ENCODE data around the gene UFC1. TPM values are rescaled to one million over a fixed set of nuclear protein-coding genes. Genes with fewer than 3 reads are reported as not detected.

Gene UFC1
- total RNA-seq = 59.6 and 85.0 TPM in 2 replicates

DNA sequence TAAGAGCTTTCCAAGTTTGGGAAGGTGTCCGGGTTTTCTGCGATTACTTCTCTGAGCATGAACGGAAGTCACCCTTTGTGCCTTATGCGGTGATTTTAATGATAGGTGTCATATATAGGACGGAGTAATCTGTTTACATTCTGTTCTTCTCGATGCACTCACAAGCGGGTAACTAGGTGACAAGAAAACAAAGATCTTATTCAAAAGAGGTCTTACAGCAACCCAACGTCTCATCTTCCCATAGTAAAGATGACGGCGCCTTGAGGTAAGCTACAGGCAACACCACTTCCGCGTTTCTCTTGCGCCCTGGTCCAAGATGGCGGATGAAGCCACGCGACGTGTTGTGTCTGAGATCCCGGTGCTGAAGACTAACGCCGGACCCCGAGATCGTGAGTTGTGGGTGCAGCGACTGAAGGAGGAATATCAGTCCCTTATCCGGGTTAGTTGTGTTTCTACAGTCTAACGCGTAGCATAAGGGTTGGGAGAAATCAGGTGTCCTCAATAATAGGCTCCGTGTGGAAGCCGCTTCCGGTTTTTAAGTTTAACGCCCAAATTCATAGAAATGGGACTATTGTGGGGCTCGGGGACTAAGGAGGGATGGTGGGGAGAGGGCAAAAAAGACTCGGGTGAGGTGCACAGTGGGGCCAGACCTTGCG lies at the start of gene UFC1:
TSS of gene UFC1 (plus strand) at position 297 of the 656 bp plus-strand sequence. CDS start at position 317, 20 bp downstream.
- peaks cover 1% of the 10 kb centered on the region for H3K36me3 ChIP-seq (ENCODE audit: control insufficient read depth, insufficient read depth, low read length)
- DNase-seq (ENCODE audit: low read depth) = no peak
- peak within 1 kb of the TSS; percentile 83 for H3K4me3 ChIP-seq (ENCODE audit: low read depth, low read length)
- no peaks in the 10 kb centered on the region for H3K27me3 ChIP-seq (ENCODE audit: control insufficient read depth, insufficient read depth, low read length)
- TF ChIP-seq, protein P1, sequence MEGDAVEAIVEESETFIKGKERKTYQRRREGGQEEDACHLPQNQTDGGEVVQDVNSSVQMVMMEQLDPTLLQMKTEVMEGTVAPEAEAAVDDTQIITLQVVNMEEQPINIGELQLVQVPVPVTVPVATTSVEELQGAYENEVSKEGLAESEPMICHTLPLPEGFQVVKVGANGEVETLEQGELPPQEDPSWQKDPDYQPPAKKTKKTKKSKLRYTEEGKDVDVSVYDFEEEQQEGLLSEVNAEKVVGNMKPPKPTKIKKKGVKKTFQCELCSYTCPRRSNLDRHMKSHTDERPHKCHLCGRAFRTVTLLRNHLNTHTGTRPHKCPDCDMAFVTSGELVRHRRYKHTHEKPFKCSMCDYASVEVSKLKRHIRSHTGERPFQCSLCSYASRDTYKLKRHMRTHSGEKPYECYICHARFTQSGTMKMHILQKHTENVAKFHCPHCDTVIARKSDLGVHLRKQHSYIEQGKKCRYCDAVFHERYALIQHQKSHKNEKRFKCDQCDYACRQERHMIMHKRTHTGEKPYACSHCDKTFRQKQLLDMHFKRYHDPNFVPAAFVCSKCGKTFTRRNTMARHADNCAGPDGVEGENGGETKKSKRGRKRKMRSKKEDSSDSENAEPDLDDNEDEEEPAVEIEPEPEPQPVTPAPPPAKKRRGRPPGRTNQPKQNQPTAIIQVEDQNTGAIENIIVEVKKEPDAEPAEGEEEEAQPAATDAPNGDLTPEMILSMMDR (IDR thresholded peaks at IDR 0.05; ENCODE audit: insufficient read depth, low read length, poor library complexity, severe bottlenecking) = no peak

DNA sequence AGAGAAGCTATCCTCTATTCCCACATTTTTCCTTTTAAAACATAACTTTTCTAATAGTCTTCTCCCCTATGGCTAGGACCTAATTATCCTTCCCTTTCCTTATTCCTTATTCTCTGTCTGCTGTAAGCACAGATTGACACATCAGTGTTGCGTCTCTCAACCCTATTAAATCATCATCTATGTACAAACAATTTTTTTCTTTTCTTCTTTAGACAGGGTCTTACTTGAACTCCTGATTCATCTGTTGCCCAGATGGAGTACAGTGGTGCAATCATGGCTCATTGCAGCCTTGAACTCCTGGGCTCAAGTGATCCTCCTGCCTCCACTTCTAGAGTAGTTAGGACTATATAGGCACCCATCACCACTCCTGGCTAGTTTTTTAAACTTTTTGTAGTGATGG lies 47.3 kb upstream of the UFC1 start:
- DNase-seq (ENCODE audit: low read depth) = no peak
- H3K4me3 ChIP-seq (ENCODE audit: low read depth, low read length) = no peak overlapping the region
- H3K36me3 ChIP-seq (ENCODE audit: control insufficient read depth, insufficient read depth, low read length) = no peaks in the 10 kb centered on the region
- no peaks in the 10 kb centered on the region for H3K27me3 ChIP-seq (ENCODE audit: control insufficient read depth, insufficient read depth, low read length)
- TF ChIP-seq, protein P1 (IDR thresholded peaks at IDR 0.05; ENCODE audit: insufficient read depth, low read length, poor library complexity, severe bottlenecking) = no peak

DNA sequence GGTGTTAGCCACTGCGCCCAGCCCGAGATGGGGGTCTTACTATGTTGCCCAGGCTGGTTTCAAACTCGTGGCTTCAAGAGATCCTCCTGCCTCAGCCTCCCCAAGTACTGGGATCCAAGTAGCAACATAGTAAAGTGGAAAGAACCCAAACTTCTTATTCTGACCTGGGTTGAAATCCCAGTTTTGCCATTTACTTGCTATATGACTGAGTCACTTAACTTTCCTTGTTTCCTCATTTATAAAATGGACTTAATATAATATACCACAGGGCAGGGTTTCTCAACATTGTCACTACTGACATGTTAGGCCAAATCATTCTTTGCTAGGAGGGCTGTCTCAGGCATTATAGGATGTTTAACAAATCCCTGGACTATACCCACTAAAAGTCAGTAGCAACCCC lies 42.7 kb upstream of the UFC1 start:
- TF ChIP-seq, protein P1 (IDR thresholded peaks at IDR 0.05; ENCODE audit: insufficient read depth, low read length, poor library complexity, severe bottlenecking) = no peak
- no peak for DNase-seq (ENCODE audit: low read depth)
- Histone ChIP-seq H3K4me3 (ENCODE audit: low read depth, low read length) (no peak overlapping the region), H3K36me3 (ENCODE audit: control insufficient read depth, insufficient read depth, low read length) (no peaks in the 10 kb centered on the region), H3K27me3 (ENCODE audit: control insufficient read depth, insufficient read depth, low read length) (no peaks in the 10 kb centered on the region)

DNA sequence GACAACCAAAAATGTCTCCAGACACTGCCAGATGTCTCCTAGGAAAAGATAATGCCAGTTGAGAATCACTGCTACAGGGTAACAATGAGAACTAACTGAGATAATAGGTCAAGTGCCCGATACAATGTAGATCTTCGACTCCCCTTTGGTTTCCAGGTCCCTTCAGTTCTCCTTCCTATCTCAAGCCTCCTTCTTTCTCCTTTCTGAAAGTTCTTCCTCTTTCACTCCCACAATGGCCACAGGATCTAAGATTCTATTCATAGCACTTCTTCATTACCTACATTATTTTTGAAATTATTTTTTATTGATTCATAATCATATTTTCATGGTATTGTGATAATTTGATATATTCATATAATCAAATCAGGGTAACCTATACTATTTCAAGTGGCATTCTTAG lies 42.3 kb upstream of the UFC1 start:
- Histone ChIP-seq H3K36me3 (ENCODE audit: control insufficient read depth, insufficient read depth, low read length) (no peaks in the 10 kb centered on the region), H3K4me3 (ENCODE audit: low read depth, low read length) (no peak overlapping the region), H3K27me3 (ENCODE audit: control insufficient read depth, insufficient read depth, low read length) (no peaks in the 10 kb centered on the region)
- no peak for DNase-seq (ENCODE audit: low read depth)
- TF ChIP-seq, protein P1 (IDR thresholded peaks at IDR 0.05; ENCODE audit: insufficient read depth, low read length, poor library complexity, severe bottlenecking) = no peak

DNA sequence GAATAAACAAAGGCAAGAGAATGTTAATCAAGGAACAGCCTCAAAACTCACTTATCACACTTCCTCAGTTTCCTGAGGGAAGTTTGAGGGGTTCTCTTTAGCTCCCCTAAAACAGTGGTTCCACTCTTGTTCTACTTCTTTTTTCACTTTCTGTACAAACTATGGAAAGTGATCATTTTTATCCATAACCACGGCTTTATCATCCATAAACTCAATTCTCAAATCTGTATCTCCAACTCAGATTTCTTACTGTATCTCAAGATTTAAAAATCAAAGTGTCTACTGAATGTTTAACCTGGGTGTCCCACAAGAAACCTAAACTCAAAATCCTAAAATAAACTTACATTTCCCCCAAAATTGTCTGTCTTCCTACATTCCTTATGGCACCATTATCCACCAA lies 39.9 kb upstream of the UFC1 start:
- H3K36me3 ChIP-seq (ENCODE audit: control insufficient read depth, insufficient read depth, low read length) = no peaks in the 10 kb centered on the region
- no peak for DNase-seq (ENCODE audit: low read depth)
- TF ChIP-seq, protein P1 (IDR thresholded peaks at IDR 0.05; ENCODE audit: insufficient read depth, low read length, poor library complexity, severe bottlenecking) = no peak
- no peaks in the 10 kb centered on the region for H3K27me3 ChIP-seq (ENCODE audit: control insufficient read depth, insufficient read depth, low read length)
- no peak overlapping the region for H3K4me3 ChIP-seq (ENCODE audit: low read depth, low read length)

DNA sequence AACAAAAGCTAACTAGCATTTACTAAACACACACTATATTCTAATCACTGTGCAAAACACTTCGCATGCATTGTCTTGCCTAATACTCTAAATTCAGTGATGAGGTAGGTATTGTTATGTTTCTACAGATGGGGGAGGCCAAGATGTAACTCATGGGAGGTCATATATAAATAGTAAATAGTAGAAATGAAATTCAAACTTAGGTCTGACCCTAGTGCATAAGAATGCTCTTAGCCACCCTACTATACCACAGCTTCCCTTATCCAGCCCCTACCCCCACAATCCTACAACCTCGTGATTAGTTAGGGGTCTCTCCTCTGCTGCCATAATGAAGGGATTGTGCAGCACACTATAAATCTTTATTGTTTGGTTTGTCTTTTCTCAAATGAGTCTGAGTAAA lies 39.2 kb upstream of the UFC1 start:
- Histone ChIP-seq H3K36me3 (ENCODE audit: control insufficient read depth, insufficient read depth, low read length) (no peaks in the 10 kb centered on the region), H3K4me3 (ENCODE audit: low read depth, low read length) (no peak overlapping the region), H3K27me3 (ENCODE audit: control insufficient read depth, insufficient read depth, low read length) (no peaks in the 10 kb centered on the region)
- DNase-seq (ENCODE audit: low read depth) = no peak
- TF ChIP-seq, protein P1 (IDR thresholded peaks at IDR 0.05; ENCODE audit: insufficient read depth, low read length, poor library complexity, severe bottlenecking) = no peak
